HFF-Myc (cell line): ENCODE results near the gene INHA.

Source experiments
- DNase-seq: peaks from one replicate; pipeline ENCODE4 v3.0.0-alpha.2; 2011; ENCODE audit warnings: low read depth; ENCODE audit errors: extremely low read depth
- H3K4me3 ChIP-seq: replicated peaks from 2 replicates; pipeline ENCODE4 v1.5.1; 2011; ENCODE audit warnings: low read depth, mild to moderate bottlenecking, control low read depth, low read length
- CTCF ChIP-seq: IDR thresholded peaks from 2 replicates; pipeline ENCODE4 v1.5.1; 2012; ENCODE audit warnings: mild to moderate bottlenecking, low read depth, low read length, control low read depth; ENCODE audit errors: missing control alignments

INHA gene

GRCh38 chr2:219559156-219559915, 12.8 kb upstream of the INHA start:
- no peak for TF ChIP-seq CTCF
- no peak for DNase-seq
- H3K4me3 ChIP-seq = no peak overlapping the region

- H3K4me3 ChIP-seq = no peak overlapping the region
- peak; percentile 62 for TF ChIP-seq CTCF
- DNase-seq = no peak
Measured at GRCh38 chr2:219560037-219560892, 11.8 kb upstream of the INHA start.

- no peak overlapping the region for H3K4me3 ChIP-seq
- no peak for DNase-seq
- TF ChIP-seq CTCF = no peak
Measured at GRCh38 chr2:219560893-219561178, 11.3 kb upstream of the INHA start.

DNA sequence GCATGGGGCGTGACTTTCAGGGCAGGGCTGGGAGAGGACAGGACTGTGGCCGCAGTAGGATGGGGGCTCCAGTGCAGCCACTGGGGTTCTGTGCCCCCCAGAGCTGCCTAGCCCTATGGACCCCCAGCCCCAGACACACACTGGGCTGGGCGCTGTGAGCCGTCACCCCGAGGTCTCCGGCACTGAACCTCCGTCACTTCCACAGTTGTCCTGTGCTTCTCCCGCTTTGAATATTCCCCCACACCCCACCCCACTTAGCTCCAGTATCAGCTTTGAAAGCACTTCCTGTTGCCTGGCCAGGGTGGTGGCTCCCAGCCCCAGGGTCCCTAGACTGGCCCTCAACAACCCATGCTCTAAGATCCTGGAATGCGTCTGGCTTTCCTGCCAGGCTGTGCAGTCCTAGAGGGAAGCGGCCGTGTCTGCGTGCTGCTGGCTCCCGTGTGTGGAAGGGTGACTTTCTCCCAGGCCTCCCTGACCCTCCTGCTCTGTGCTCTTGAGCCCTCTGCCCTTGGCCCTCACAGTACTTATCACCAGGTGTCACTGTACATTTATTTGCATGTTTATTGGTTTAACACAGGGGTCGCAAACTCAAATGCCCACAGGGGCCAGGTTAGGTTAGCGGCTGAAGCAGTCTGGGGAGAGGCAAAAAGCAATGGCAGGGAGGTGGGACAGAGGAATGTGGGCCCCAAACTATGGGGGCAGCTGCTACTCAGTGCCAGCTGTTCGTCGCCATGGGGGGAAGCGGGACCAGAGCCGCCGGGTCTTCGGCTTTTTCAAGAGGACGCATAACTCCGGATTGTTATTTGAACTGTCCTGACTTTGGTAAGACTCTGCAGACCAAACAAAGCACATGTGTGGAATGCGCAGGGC, 10.7 kb upstream of the INHA start:
- no peak for DNase-seq
- TF ChIP-seq CTCF = no peak
- H3K4me3 ChIP-seq = no peak overlapping the region

GRCh38 chr2:219562049-219563020, 9.8 kb upstream of the INHA start:
- H3K4me3 ChIP-seq = no peak overlapping the region
- no peak for TF ChIP-seq CTCF
- no peak for DNase-seq
